Mesothelial cell of epicardium (in vitro differentiated cells): ENCODE results near the gene LEPROT. TPM values are rescaled to one million over a fixed set of nuclear protein-coding genes. Genes with fewer than 3 reads are reported as not detected.
"Not testable (repeated sequence)": the region's sequence is repeated elsewhere in the genome, so short reads cannot be mapped to it uniquely, and the experiment has no call there.

Experiments
- DNase-seq, 2 experiments: peaks; one replicate each; pipeline ENCODE4 v3.0.0; 2021; ENCODE audit warnings: low spot score in 2 of 2; ENCODE audit not compliant: unreplicated experiment in 2 of 2
- H3K27ac Mint-ChIP-seq: 2 replicates; pipeline ENCODE4 v1.8.0; 2021; ENCODE audit warnings: mixed read lengths
- H3K27me3 Mint-ChIP-seq: 2 replicates; pipeline ENCODE4 v1.8.0; 2021; ENCODE audit warnings: low read depth, mixed read lengths
- H3K36me3 Mint-ChIP-seq: 2 replicates; pipeline ENCODE4 v1.8.0; 2021; ENCODE audit warnings: mixed read lengths
- H3K4me1 Mint-ChIP-seq: 2 replicates; pipeline ENCODE4 v1.8.0; 2021; ENCODE audit warnings: mixed read lengths
- H3K4me3 Mint-ChIP-seq: 2 replicates; pipeline ENCODE4 v1.8.0; 2021; ENCODE audit warnings: mild to moderate bottlenecking, moderate library complexity, mixed read lengths
- H3K9me3 Mint-ChIP-seq: 2 replicates; pipeline ENCODE4 v1.8.0; 2021; ENCODE audit warnings: mixed read lengths
- total RNA-seq: library from RNA; stranded (reverse); gene quantifications from 3 replicates; pipeline ENCODE4 v1.2.1, GENCODE V29; 2021
- TF ChIP-seq, protein P1 (sequence below): fragments of 200-600 bp; sonication (generic); IDR thresholded peaks from one replicate; pipeline ENCODE4 v1.5.0; 2021; ENCODE audit warnings: antibody characterized with exemption; ENCODE audit not compliant: unreplicated experiment

The LEPROT gene
- total RNA-seq, 1 donor from 2014 or later, result 65.7 TPM

DNA sequence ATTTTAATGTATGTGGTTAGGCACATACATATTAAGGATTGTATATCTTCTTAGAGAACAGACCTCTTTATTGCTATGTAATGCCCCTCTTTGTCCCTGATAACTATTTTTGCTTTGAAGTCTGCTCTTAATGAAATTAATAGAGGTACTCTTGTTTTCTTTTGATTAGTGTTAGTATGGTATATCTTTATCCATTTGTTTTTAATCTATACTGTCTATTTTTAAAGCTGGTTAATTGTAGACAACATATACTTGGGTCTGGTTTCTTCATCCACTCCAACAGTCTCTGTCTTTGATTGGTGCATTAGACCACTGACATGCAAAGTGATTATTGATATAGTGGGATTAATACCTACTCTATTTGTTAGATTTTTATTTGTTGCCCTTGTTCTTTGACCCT, 36.0 kb downstream of the LEPROT start:
- peaks cover 5% of the 10 kb centered on the region for H3K36me3 Mint-ChIP-seq
- no peaks in the 10 kb centered on the region for H3K4me1 Mint-ChIP-seq
- peaks cover 20% of the 10 kb centered on the region for H3K9me3 Mint-ChIP-seq
- H3K27me3 Mint-ChIP-seq, result no peaks in the 10 kb centered on the region
- TF ChIP-seq, protein P1, sequence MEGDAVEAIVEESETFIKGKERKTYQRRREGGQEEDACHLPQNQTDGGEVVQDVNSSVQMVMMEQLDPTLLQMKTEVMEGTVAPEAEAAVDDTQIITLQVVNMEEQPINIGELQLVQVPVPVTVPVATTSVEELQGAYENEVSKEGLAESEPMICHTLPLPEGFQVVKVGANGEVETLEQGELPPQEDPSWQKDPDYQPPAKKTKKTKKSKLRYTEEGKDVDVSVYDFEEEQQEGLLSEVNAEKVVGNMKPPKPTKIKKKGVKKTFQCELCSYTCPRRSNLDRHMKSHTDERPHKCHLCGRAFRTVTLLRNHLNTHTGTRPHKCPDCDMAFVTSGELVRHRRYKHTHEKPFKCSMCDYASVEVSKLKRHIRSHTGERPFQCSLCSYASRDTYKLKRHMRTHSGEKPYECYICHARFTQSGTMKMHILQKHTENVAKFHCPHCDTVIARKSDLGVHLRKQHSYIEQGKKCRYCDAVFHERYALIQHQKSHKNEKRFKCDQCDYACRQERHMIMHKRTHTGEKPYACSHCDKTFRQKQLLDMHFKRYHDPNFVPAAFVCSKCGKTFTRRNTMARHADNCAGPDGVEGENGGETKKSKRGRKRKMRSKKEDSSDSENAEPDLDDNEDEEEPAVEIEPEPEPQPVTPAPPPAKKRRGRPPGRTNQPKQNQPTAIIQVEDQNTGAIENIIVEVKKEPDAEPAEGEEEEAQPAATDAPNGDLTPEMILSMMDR, result no peak
- DNase-seq, result no peak
- H3K27ac Mint-ChIP-seq, result no peak overlapping the region
- no peak overlapping the region for H3K4me3 Mint-ChIP-seq

DNA sequence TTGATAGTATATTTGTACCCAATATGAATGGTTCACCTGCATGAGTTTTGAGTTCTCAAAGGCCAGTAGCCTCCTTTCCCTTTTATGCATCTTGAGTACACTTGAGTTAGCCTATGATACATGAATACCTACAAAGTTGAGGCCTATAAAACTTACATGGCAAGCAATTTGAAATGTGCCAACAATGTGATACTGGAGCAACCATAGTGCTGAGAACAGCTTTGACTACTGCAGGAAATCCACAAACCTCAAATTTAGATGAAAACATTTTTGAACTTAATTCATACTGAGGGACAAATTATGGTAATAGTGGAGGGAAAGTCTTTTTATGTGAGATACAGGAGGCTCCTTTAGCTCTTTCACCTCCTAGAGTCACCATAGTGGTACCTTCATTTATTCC, 37.4 kb downstream of the LEPROT start:
- H3K4me1 Mint-ChIP-seq, result no peaks in the 10 kb centered on the region
- DNase-seq, result no peak
- TF ChIP-seq, protein P1, result no peak
- peaks cover 22% of the 10 kb centered on the region for H3K9me3 Mint-ChIP-seq
- no peaks in the 10 kb centered on the region for H3K27me3 Mint-ChIP-seq
- no peak overlapping the region for H3K4me3 Mint-ChIP-seq
- peaks cover 5% of the 10 kb centered on the region for H3K36me3 Mint-ChIP-seq
- H3K27ac Mint-ChIP-seq, result no peak overlapping the region

DNA sequence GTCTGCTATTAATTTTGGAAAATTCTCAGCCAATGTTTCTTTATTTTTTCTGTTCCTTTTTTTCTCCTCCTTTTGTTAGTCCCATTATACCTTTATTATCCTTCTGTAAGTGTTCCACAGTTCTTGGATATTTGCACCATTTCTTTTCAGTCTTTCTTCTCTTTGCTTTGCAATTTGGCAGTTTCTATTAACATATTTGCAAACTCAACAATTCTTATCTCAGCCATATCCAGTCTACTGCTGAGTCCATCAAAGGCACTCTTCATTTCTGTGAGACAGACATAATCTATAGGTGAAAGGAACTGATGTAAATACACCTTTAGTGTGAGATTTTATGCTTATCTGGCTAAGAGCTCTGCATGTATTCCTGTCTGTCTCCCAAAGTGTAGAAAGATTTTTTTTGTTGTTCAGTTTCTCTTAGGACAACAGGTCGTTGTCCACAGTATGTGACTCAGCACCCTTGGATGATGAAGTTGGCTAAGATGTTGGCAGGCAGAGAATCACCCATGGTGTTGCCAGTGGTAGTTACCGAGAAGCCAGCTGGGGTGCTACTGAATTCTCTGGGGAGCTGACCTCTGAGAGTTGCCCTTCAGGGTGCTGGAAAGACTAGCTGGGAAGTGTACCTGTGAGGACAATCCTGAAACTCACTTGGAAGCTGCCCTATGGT, 38.4 kb downstream of the LEPROT start:
- Mint-ChIP-seq H3K36me3 (peaks cover 5% of the 10 kb centered on the region), H3K9me3 (peaks cover 28% of the 10 kb centered on the region), H3K4me1 (no peaks in the 10 kb centered on the region), H3K4me3 (no peak overlapping the region), H3K27ac (no peak overlapping the region), H3K27me3 (no peaks in the 10 kb centered on the region)
- TF ChIP-seq, protein P1, result no peak
- DNase-seq, result no peak

DNA sequence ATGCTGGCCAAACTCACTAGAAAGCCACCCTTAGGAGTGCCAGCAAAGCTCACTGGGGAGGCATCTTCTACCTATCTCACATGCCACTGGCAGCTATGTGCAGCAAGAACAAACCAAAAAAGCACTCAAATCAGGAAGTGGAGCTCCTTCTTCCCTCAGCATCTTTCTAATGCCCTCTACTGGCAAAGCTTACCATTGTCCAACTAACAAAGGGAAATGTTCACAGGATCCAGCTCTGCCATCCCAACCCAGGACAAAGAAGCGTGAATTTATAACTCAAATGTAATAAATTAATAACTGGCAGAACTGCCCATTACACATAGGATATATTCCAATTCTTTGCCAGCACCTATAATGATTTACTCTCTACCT, 38.9 kb downstream of the LEPROT start:
- H3K27ac Mint-ChIP-seq, result no peak overlapping the region
- TF ChIP-seq, protein P1, result no peak
- no peaks in the 10 kb centered on the region for H3K4me1 Mint-ChIP-seq
- no peak for DNase-seq
- peaks cover 30% of the 10 kb centered on the region for H3K9me3 Mint-ChIP-seq
- H3K27me3 Mint-ChIP-seq, result no peaks in the 10 kb centered on the region
- H3K4me3 Mint-ChIP-seq, result no peak overlapping the region
- H3K36me3 Mint-ChIP-seq, result peaks cover 5% of the 10 kb centered on the region

DNA sequence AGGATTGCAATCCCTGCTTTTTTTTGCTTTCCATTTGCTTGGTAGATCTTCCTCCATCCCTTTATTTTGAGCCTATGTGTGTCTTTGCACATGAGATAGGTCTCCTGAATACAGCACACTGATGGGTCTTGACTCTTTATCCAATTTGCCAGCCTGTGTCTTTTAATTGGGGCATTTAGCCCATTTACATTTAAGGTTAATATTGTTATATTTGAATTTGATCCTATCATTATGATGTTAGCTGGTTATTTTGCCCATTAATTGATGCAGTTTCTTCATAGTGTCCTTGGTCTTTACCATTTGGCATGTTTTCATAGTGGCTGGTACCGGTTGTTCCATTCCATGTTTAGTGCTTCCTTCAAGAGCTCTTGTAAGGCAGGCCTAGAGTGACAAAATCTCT, 45.4 kb downstream of the LEPROT start:
- not testable (repeated sequence) for H3K4me1 Mint-ChIP-seq, DNase-seq, H3K27me3 Mint-ChIP-seq, H3K36me3 Mint-ChIP-seq, H3K4me3 Mint-ChIP-seq, H3K27ac Mint-ChIP-seq
- peaks cover 35% of the 10 kb centered on the region for H3K9me3 Mint-ChIP-seq

DNA sequence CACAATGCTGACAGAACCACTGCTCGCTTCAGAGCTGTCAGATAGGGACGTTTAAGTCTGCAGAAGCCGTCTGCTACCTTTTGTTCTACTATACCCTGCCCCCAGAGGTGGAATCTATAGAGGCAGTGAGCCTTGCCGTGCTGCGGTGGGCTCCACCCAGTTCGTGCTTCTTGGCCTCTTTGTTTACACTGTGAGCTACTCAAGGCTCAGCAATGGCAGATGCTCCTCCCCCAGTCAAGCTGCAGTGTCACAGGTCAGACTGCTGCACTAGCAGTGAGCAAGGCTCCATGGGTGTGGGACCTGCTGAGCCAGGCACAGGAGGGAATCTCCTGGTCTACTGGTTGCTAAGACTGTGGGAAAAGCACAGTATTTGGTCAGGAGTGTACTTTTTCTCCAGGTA, 47.1 kb downstream of the LEPROT start:
- no peak for DNase-seq
- Mint-ChIP-seq H3K27me3 (no peaks in the 10 kb centered on the region), H3K9me3 (peaks cover 35% of the 10 kb centered on the region), H3K27ac (no peak overlapping the region), H3K4me3 (no peak overlapping the region), H3K36me3 (peaks cover 2% of the 10 kb centered on the region), H3K4me1 (peaks cover 5% of the 10 kb centered on the region)
- TF ChIP-seq, protein P1, result no peak
